ENCODE results near the gene CAMK1G.

- no peak for TF ChIP-seq RAD21 (IDR thresholded peaks at IDR 0.05; ENCODE audit: low read length)
- TF ChIP-seq CTCF (conservative IDR thresholded peaks at IDR 0.05; ENCODE audit: low read depth, low read length): no peak
- no peak for TF ChIP-seq POLR2A (IDR thresholded peaks at IDR 0.05; ENCODE audit: low read depth, low read length)
- no peak for TF ChIP-seq CEBPB (IDR thresholded peaks at IDR 0.05; ENCODE audit: low read depth, low read length)
- no peak for TF ChIP-seq MXI1 (IDR thresholded peaks at IDR 0.05; ENCODE audit: borderline replicate concordance, low read depth, low read length)
- TF ChIP-seq SMC3 (IDR thresholded peaks at IDR 0.05; ENCODE audit: low read depth, low read length): no peak
- no peak for TF ChIP-seq RFX5 (IDR thresholded peaks at IDR 0.05; ENCODE audit: low read depth, low read length)
- no peak for TF ChIP-seq USF2 (IDR thresholded peaks at IDR 0.05; ENCODE audit: low read depth, low read length)
- no peak for TF ChIP-seq NFE2L2 (IDR thresholded peaks at IDR 0.05; ENCODE audit: low read depth, low read length)
- TF ChIP-seq RCOR1 (IDR thresholded peaks at IDR 0.05; ENCODE audit: insufficient replicate concordance, low read length): no peak
- TF ChIP-seq MAFK (IDR thresholded peaks at IDR 0.05; ENCODE audit: low read depth, low read length): no peak
- TF ChIP-seq MAZ (IDR thresholded peaks at IDR 0.05; ENCODE audit: borderline replicate concordance, low read depth, low read length): no peak
- TF ChIP-seq ELK1 (IDR thresholded peaks at IDR 0.05; ENCODE audit: borderline replicate concordance, low read depth, low read length): no peak
- TF ChIP-seq FOS (IDR thresholded peaks at IDR 0.05; ENCODE audit: low read depth, low read length): peak; percentile 30; the same call in 1 of the 2 replicates
Measured at GRCh38 chr1:209607102-209607794, 23.7 kb downstream of the CAMK1G start.

Data from IMR-90 (cell line).